DMS114 treated with DMSO at 0.1 percent for 48 hours (cell line): ENCODE data around the gene NRAP.

Experiments used
- DNase-seq: peaks from one replicate; lab custom pipeline; 2025; ENCODE audit not compliant: unreplicated experiment; lab: John Stamatoyannopoulos, UW

Gene NRAP

GRCh38 chr10:113613427-113613826 is 50.4 kb downstream of the NRAP start:
- no peak for DNase-seq

- DNase-seq: no peak
These were observed 51.7 kb downstream of the NRAP start for GRCh38 chr10:113612154-113612553.

GRCh38 chr10:113610631-113611601 is 52.9 kb downstream of the NRAP start:
- DNase-seq: no peak

GRCh38 chr10:113609704-113610108 is 54.1 kb downstream of the NRAP start:
- DNase-seq: no peak

- DNase-seq: no peak
These were observed 58.4 kb downstream of the NRAP start for GRCh38 chr10:113605268-113605978.

- no peak for DNase-seq
These were observed 59.3 kb downstream of the NRAP start for GRCh38 chr10:113604572-113604971.

GRCh38 chr10:113603057-113603777 is 60.6 kb downstream of the NRAP start:
- DNase-seq: no peak

- no peak for DNase-seq
These were observed 63.3 kb downstream of the NRAP start for GRCh38 chr10:113600569-113600968.

GRCh38 chr10:113594652-113595051 is 69.2 kb downstream of the NRAP start:
- no peak for DNase-seq

- DNase-seq: no peak
These were observed 71.5 kb downstream of the NRAP start for GRCh38 chr10:113592380-113592779.

GRCh38 chr10:113590581-113590980 is 73.3 kb downstream of the NRAP start:
- DNase-seq: no peak

GRCh38 chr10:113589201-113589770 is 74.6 kb downstream of the NRAP start:
- DNase-seq: no peak

GRCh38 chr10:113585949-113586348 is 77.9 kb downstream of the NRAP start:
- DNase-seq: no peak

GRCh38 chr10:113583571-113583970 is 80.3 kb downstream of the NRAP start:
- DNase-seq: no peak

- no peak for DNase-seq
These were observed 82.7 kb downstream of the NRAP start for GRCh38 chr10:113581092-113581491.

GRCh38 chr10:113578773-113579172 is 85.1 kb downstream of the NRAP start:
- no peak for DNase-seq

- DNase-seq: no peak
These were observed 87.0 kb downstream of the NRAP start for GRCh38 chr10:113576852-113577251.

- DNase-seq: no peak
These were observed 90.5 kb downstream of the NRAP start for GRCh38 chr10:113573368-113573767.

- DNase-seq: no peak
These were observed 91.1 kb downstream of the NRAP start for GRCh38 chr10:113572520-113573290.

- DNase-seq: no peak
These were observed 94.3 kb downstream of the NRAP start for GRCh38 chr10:113569576-113569975.
